HG02943 (cell line): ENCODE data around the gene SPTB.

ENCODE experiments used
- ATAC-seq: cut with Tn5 transposase; IDR thresholded peaks from one replicate; pipeline ENCODE4 v1.9.1; 2021; ENCODE audit warnings: mild to moderate bottlenecking, low read depth, moderate library complexity; ENCODE audit not compliant: unreplicated experiment

SPTB gene

GRCh38 chr14:64795211-64795610 lies 84.5 kb downstream of the SPTB start:
- ATAC-seq: no peak

GRCh38 chr14:64792871-64793560 lies 86.7 kb downstream of the SPTB start:
- ATAC-seq: no peak

- no peak for ATAC-seq
These were observed 87.5 kb downstream of the SPTB start for GRCh38 chr14:64792231-64792630.

DNA sequence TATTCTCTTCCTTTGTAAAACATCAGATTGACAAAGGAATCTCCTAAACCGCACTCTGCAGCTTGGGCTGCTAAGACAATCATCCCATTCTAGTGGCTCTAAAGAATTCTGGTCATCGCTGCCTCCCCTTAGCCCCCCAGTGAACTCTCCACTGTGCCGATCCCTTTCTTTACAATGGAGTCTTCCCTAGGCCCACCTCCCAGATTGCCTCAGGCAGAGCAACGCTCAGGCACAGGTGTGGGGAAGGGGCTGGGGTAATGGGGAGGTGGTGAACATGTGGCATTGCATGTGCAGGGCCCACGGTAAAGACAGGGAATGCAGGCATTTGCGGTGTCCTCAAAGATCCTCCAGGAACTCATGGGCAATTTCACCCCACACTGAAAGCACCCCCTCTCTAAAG lies 89.2 kb downstream of the SPTB start:
- no peak for ATAC-seq

DNA sequence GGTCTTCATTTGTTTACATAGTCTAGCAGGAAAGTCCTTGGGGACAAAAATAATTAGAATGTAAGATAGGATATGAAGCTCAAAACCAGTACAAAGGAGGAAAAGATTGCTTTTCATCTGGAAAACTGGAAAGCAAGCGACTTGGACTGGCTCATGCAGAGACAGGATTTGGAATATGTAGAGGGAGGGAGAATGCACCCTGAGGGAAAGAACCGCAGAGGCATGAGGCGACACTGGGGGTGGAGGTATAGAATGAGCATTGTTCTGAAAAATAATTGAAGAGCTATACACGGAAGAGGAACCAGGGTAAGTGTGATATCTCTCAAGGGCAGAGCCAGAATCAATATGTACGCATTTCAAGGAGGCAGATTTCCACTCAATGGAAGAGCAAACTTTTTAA lies 90.0 kb downstream of the SPTB start:
- ATAC-seq: no peak

DNA sequence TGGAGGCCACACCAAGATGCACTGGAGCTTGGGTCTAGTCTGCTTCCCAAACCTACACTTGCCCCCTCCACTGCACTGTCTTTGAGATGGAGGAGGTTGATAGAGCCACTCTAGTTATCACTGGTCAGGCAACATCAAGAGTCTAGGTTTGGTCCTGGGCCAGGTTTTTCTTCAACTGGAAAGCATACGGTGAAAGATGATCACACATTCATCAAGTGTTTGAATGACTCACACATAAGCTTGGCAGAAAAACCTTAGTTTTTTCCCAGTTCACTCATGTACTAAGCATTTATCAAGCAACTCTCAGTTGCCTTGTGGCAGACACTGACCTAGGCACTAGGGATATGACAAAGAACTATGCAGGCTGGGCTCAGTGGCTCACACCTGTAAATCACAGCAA lies 91.0 kb downstream of the SPTB start:
- no peak for ATAC-seq

DNA sequence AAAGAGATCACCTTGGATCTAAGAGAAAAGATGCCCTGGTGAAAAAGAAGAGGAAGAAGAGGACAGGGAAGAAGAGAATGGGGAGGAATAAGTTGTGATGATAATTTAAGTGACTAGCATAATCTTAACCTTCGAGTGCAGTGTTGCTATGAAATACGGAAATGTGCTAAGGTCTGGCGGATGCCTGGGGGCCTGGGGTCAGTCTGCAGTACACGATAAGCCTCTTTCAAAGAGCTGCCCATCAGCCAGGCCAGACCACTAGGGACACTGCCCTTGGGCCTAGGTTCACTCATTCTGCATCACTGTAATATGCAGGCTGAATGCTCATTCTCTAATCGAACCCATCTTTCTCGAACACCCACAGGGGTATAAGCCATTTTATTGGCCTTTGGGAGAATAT lies 92.1 kb downstream of the SPTB start:
- no peak for ATAC-seq

GRCh38 chr14:64786296-64787149 lies 93.2 kb downstream of the SPTB start:
- ATAC-seq: no peak

DNA sequence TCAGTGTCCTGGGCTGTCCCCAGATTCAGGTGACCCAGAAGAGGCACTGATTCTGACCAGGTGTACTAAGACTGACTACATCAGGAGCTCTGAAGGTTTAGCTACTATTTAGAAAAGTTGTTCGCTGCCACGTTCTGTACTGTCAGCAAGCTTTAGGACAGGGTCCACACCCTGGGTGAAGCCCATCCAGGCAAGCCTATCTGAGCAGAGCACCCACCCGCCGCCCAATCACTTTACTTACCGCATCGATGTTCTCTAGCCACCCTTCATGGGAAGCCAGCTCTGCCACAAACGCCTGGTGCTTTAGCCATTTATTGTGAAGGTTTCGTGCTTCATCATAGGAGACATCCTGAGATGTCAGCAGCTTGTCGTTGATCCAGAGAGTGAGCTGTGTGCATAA lies 95.7 kb downstream of the SPTB start:
- no peak for ATAC-seq

DNA sequence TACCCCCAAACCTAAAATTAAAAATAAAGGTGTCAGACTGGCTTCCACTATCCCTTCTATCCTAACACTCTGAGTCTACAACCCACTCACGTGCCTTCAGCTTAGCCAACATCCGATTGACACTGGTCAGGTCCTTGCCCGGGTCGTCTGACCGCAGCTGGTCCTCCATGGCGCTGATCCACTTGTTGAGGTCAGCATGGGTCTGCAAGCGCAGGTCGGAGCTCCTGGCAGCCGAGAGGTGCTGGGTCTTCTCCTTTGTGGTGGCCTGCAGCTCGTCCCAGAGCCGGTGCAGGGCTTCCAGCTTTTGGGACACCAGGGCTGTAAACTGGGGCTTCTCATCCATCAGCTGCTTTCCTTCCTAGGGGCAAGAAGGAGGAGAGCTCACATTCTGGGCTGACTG lies 97.5 kb downstream of the SPTB start:
- no peak for ATAC-seq

GRCh38 chr14:64779472-64779871 lies 100.2 kb downstream of the SPTB start:
- no peak for ATAC-seq

DNA sequence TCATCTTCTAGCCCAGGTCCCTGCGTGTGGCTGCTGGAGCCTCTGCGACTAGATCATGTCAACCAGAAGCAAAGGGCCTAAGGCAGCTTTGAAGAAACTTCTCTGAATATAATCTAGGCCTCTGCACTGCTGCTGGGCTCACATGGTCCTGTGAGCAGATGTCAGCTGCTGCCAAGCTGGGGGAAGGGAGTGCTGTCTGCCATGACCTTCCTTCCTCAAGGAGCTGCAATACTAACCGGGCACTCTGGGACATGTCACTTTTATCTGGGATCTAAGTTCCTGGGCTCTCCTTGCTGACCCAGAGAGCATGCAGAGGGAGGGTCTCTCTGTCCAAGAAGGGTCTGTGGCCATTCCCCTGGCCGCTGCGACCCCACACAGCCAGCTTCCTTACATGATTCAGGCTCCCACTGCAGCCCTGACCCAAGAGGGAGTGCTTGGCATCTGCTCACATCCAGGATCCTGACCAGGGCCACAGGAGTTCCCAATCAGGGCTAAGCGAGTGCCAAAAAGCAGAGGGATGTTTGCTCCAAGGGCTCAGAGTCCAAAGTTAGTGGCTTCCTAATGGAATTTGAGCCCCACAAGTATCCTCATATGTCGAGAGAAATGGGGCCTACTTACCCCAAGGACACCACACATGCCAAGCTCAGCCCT lies 101.5 kb downstream of the SPTB start:
- no peak for ATAC-seq

DNA sequence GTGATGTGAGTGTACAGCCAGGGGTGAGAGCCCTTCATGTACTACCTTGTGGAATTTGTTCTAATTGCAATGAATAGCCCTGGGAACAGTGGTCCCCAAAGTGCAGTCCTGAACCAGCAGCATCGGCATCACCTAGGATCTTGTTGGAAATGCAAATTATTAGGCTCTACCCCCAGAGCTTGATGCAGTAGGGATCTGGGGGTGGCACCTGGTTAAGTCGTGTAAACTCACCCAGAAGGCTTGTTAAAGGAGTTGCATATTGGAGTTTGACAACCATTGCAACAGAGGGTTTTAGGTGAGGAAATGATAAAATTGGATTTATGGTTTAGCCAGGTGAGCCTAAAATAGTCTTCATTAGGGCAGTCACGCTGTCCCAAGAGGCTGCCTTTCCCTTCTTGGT lies 102.2 kb downstream of the SPTB start:
- no peak for ATAC-seq

DNA sequence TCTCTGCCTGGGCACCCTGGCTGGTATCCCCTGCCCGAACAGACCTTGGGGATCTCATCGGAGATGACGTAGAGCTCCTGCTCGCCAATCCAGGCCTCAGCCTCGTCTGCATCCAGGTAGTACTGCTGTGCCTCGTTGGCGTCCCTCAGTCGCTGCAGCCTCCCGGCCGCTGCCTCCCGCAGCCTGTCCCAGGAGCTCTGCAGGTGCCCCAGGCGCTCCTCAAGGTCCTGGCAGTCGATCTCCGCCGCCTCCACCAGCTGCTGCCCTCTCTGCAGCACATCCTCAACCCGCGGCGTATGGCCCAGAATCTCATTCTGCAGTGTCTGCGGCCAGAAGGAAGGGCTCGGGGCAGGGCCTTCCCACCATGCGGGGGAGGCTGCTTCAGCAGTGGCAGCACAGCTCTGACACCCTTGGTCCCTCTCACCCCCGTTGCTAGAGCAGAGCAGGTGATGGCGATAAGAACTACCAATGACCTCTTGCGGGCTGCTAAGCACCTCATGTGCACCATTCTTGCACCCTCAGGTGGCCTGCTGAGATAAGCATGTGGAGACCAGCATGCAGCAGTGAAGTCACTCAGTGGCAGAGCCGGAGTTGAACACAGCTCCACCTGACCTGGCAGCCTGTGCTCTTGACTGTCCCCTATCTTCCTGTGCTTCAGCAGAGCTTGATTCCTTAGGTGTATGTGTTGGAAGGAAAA lies 104.5 kb downstream of the SPTB start:
- no peak for ATAC-seq

DNA sequence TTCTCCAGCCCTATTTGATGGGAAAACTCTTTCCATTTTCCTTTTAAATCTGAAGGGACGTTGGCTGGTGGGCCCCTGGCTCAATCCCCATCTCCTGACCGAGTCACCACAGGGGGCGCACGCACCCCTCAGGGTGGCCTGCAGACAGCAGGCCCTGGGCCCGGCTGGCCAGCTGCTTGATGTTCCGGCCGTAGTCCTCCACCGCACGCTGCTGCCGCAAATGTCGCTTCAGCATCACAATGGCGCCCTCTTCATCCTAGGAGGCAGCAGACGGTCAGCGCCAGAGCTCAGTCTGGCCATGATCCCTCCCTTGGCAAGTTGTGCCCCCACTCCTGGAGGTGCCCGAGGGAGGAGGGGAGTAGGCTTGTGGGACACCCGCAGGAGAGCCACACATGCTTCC lies 105.4 kb downstream of the SPTB start:
- ATAC-seq: no peak

- no peak for ATAC-seq
These were observed 106.1 kb downstream of the SPTB start for GRCh38 chr14:64773577-64773976.

GRCh38 chr14:64773046-64773445 lies 106.7 kb downstream of the SPTB start:
- ATAC-seq: no peak

- no peak for ATAC-seq
These were observed 107.2 kb downstream of the SPTB start for GRCh38 chr14:64772397-64772950.

- no peak for ATAC-seq
These were observed 108.5 kb downstream of the SPTB start for GRCh38 chr14:64771161-64771560.

DNA sequence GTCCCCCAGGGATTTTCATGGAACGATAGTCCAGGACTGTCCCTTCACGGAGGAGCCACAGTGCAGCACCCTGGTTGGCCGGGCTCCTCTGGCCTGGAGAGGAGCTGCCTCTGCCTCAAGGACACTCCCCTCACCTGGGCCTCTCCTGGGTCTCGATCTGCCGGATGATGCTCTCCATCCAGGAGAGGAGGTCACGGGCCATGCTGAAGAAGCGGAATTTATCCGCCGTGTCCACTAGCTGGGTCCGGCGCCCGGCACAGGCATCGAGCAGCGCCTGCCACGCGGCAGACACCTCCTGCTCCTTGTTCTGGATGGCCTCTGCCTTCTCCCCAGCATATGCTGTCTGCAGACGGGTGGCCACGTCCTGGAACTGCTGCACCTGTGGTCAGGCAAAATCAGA lies 109.0 kb downstream of the SPTB start:
- ATAC-seq: no peak
